Measurements from ENCODE around the gene EIF3A. TPM values are rescaled to one million over a fixed set of nuclear protein-coding genes. Genes with fewer than 3 reads are reported as not detected.
"Not testable (repeated sequence)": the region's sequence is repeated elsewhere in the genome, so short reads cannot be mapped to it uniquely, and the experiment has no call there.

Gene EIF3A
- total and polyA plus RNA-seq, 2 donors (not counting 1 experiment from before 2014, with no cell fraction given): 39.9 to 112 TPM

DNA sequence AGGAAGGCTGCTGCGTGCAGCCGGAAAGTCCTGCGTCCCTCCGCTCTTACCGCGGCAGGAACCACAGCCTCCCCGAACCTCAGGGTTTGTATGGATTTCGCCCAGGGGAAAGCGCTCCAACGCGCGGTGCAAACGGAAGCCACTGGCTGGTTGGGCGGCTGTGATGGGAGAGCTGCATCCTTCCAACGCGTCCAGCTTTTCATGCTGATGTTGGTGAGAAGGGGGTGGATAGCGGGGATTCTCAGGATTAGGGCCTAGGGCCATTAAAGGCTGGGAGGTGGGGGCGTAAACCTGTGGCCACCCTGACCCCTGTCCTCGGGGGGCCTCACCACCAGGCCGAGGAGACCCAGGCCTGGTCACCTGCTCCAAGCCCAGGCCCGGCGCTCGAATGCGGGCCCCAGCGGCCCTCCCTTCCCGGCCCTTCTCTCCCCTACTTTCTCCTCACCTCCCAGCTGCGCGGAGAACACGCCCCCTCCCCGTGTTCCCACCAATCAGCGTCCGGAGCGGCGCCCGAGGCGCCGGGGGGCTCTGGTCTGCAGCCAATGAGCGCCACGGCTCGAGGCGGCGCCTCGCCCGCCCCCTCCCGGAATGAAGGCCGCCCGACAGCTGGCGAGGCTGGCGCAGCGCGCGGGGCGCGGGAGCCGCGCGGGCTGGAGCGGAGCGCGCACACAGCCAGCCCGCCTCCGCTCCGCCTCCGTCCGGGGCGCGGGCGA is 51.6 kb downstream of the EIF3A start:
- Histone ChIP-seq H4K20me1 (ENCODE audit: control insufficient read depth, extremely low read depth, insufficient read depth, low read length) (no peaks in the 10 kb centered on the region), H3K4me3 (replicated peaks in 1 of 4; ENCODE audit: control extremely low read depth in 1 of 4, insufficient read depth in 1 of 4, low read depth in 3 of 4, low read length in 4 of 4) (peak overlapping the region in 3 of 4 experiments; percentile 4 to 46 (median 13)), H3K27me3 (ENCODE audit: control insufficient read depth, insufficient read depth, low read length) (no peaks in the 10 kb centered on the region), H3K9ac (ENCODE audit: insufficient read depth, low read length) (no peak overlapping the region), H3K79me2 (ENCODE audit: control insufficient read depth, insufficient read depth, low read length) (no peaks in the 10 kb centered on the region), H3K36me3 (ENCODE audit: control insufficient read depth, insufficient read depth, low read length) (peaks cover under 1% of the 10 kb centered on the region), H3K4me1 (ENCODE audit: control insufficient read depth, extremely low read depth, insufficient read depth, low read length) (peaks cover 9% of the 10 kb centered on the region), H3K27ac (ENCODE audit: insufficient read depth, low read length) (no peak overlapping the region), H2AFZ (ENCODE audit: low read length) (no peak overlapping the region), H3K9me3 (ENCODE audit: control insufficient read depth, insufficient read depth, low read depth, low read length) (no peaks in the 10 kb centered on the region), H3K4me2 (ENCODE audit: extremely low read depth, insufficient read depth, low read length) (peak overlapping the region; percentile 25)
- TF ChIP-seq CTCF (conservative IDR thresholded peaks at IDR 0.05 in 1 of 2, IDR thresholded peaks at IDR 0.05 in 1 of 2; ENCODE audit: low read depth in 1 of 2, low read length in 2 of 2) (no peak), EZH2 (IDR thresholded peaks at IDR 0.05; ENCODE audit: low read length, missing control alignments) (peak; percentile 34)
- DNase-seq (ENCODE audit: low read depth in 2 of 2): peak; percentile 81 to 82

DNA sequence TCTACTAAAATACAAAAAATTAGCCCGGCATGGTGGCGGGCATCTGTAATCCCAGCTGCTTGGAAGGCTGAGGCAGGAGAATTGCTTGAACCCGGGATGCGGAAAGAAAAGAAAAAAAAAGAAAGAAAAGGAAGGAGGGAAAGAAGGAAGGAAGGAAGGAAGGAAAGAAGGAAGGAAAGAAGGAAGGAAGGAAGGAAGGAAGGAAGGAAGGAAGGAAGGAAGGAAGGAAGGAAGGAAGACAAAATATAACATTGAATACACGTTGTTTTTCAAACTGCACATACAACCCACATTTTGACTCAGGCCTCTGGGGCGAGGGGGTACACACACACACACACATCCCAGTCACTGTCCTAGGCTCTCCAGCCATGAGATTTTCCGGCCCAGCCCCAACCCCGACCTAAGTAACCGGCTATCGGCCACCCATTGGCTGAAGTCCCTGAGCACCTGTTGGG is 52.1 kb downstream of the EIF3A start:
- not testable (repeated sequence) for H4K20me1 ChIP-seq (ENCODE audit: control insufficient read depth, extremely low read depth, insufficient read depth, low read length); H3K79me2 ChIP-seq (ENCODE audit: control insufficient read depth, insufficient read depth, low read length); H2AFZ ChIP-seq (ENCODE audit: low read length); H3K9me3 ChIP-seq (ENCODE audit: control insufficient read depth, insufficient read depth, low read depth, low read length); H3K36me3 ChIP-seq (ENCODE audit: control insufficient read depth, insufficient read depth, low read length); H3K9ac ChIP-seq (ENCODE audit: insufficient read depth, low read length); H3K27me3 ChIP-seq (ENCODE audit: control insufficient read depth, insufficient read depth, low read length); DNase-seq (ENCODE audit: low read depth in 2 of 2); H3K27ac ChIP-seq (ENCODE audit: insufficient read depth, low read length); H3K4me2 ChIP-seq (ENCODE audit: extremely low read depth, insufficient read depth, low read length)
- H3K4me3 ChIP-seq (replicated peaks in 1 of 4; ENCODE audit: control extremely low read depth in 1 of 4, insufficient read depth in 1 of 4, low read depth in 3 of 4, low read length in 4 of 4): peak overlapping the region in 1 of 4 experiments; percentile 46
- peaks cover 12% of the 10 kb centered on the region for H3K4me1 ChIP-seq (ENCODE audit: control insufficient read depth, extremely low read depth, insufficient read depth, low read length)

DNA sequence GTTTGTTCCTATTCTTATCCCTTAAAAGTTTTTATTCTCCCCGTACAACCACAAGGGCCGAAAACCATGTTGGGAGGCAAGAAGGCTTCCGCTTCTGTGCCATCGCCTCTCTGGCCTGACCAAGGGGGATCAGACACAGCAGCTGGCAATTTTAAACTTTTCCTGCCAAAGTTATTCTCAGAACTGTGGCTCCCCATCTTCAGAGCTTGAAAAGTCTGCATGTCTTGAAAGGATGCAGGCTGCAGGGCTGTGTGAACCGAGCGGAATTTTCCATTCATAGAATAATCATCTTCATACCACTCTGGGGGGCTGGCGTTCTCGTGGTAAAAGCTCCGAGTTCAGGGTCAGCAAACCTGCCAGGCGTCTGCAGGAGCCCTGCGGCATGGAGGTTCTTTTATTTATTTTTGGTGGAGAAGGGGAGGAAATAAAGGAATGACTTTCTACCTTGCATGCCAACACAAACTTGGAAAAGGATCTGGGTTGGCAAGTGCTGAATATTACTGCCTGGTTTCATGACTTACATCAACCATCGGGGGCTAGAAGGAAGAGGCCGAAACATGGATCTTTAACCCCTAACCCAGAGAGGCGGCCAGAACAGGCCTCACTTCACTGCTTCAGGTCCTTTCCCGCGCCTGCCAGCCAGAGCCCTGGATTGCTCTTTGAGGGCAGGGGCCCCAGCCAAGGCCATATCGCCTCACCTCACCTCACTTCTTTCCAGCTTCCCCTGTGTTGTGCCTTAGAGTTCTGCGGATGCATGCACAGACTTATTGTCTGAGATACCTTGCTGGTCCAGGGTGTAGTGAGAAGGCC is 54.1 kb downstream of the EIF3A start:
- TF ChIP-seq CTCF (conservative IDR thresholded peaks at IDR 0.05 in 1 of 2, IDR thresholded peaks at IDR 0.05 in 1 of 2; ENCODE audit: low read depth in 1 of 2, low read length in 2 of 2) (no peak), EZH2 (IDR thresholded peaks at IDR 0.05; ENCODE audit: low read length, missing control alignments) (no peak)
- no peak overlapping the region for H3K27ac ChIP-seq (ENCODE audit: insufficient read depth, low read length)
- no peaks in the 10 kb centered on the region for H3K9me3 ChIP-seq (ENCODE audit: control insufficient read depth, insufficient read depth, low read depth, low read length)
- peak; percentile 19 to 41 for DNase-seq (ENCODE audit: low read depth in 2 of 2)
- H3K4me2 ChIP-seq (ENCODE audit: extremely low read depth, insufficient read depth, low read length): no peak overlapping the region
- no peaks in the 10 kb centered on the region for H4K20me1 ChIP-seq (ENCODE audit: control insufficient read depth, extremely low read depth, insufficient read depth, low read length)
- no peak overlapping the region for H2AFZ ChIP-seq (ENCODE audit: low read length)
- H3K4me1 ChIP-seq (ENCODE audit: control insufficient read depth, extremely low read depth, insufficient read depth, low read length): peaks cover 16% of the 10 kb centered on the region
- H3K36me3 ChIP-seq (ENCODE audit: control insufficient read depth, insufficient read depth, low read length): no peaks in the 10 kb centered on the region
- no peak overlapping the region for H3K4me3 ChIP-seq (replicated peaks in 1 of 4; ENCODE audit: control extremely low read depth in 1 of 4, insufficient read depth in 1 of 4, low read depth in 3 of 4, low read length in 4 of 4)
- H3K27me3 ChIP-seq (ENCODE audit: control insufficient read depth, insufficient read depth, low read length): no peaks in the 10 kb centered on the region
- H3K9ac ChIP-seq (ENCODE audit: insufficient read depth, low read length): no peak overlapping the region
- no peaks in the 10 kb centered on the region for H3K79me2 ChIP-seq (ENCODE audit: control insufficient read depth, insufficient read depth, low read length)

All from fibroblast of lung (primary cell).